Measurements from ENCODE around the gene ZBTB42.
"Not testable (repeated sequence)": the region's sequence is repeated elsewhere in the genome, so short reads cannot be mapped to it uniquely, and the experiment has no call there.

ZBTB42 gene

GRCh38 chr14:104817930-104818713 lies 17.2 kb downstream of the ZBTB42 start:
- no peak for DNase-seq

GRCh38 chr14:104818714-104819161 lies 17.8 kb downstream of the ZBTB42 start:
- DNase-seq: no peak

- DNase-seq: no peak
These were observed 18.5 kb downstream of the ZBTB42 start for GRCh38 chr14:104819361-104819781.

- DNase-seq: peak; percentile 76 to 87
These were observed 19.8 kb downstream of the ZBTB42 start for GRCh38 chr14:104820669-104821228.

- no peak for DNase-seq
These were observed 20.5 kb downstream of the ZBTB42 start for GRCh38 chr14:104821229-104821945.

GRCh38 chr14:104821971-104822608 lies 21.2 kb downstream of the ZBTB42 start:
- no peak for DNase-seq

- no peak for DNase-seq
These were observed 22.1 kb downstream of the ZBTB42 start for GRCh38 chr14:104822821-104823615.

GRCh38 chr14:104824353-104824997 lies 23.6 kb downstream of the ZBTB42 start:
- no peak for DNase-seq

- peak; percentile 63 to 89 for DNase-seq
These were observed 25.4 kb downstream of the ZBTB42 start for GRCh38 chr14:104826189-104826860.

GRCh38 chr14:104826861-104827176 lies 25.9 kb downstream of the ZBTB42 start:
- no peak for DNase-seq

- peak; percentile 62 to 82 for DNase-seq
These were observed 26.5 kb downstream of the ZBTB42 start for GRCh38 chr14:104827177-104828055.

- DNase-seq: no peak
These were observed 29.9 kb downstream of the ZBTB42 start for GRCh38 chr14:104830781-104831180.

GRCh38 chr14:104836171-104836935 lies 35.5 kb downstream of the ZBTB42 start:
- DNase-seq: not testable (repeated sequence)

- no peak for DNase-seq
These were observed 40.8 kb downstream of the ZBTB42 start for GRCh38 chr14:104841730-104842129.

- no peak for DNase-seq
These were observed 42.1 kb downstream of the ZBTB42 start for GRCh38 chr14:104843006-104843405.

- DNase-seq: peak in 1 of 2 experiments; percentile 78
These were observed 42.8 kb downstream of the ZBTB42 start for GRCh38 chr14:104843442-104844305.

GRCh38 chr14:104844306-104845032 lies 43.6 kb downstream of the ZBTB42 start:
- no peak for DNase-seq
